ENCODE measurements around the gene ATG14.
"Not testable (repeated sequence)": the region's sequence is repeated elsewhere in the genome, so short reads cannot be mapped to it uniquely, and the experiment has no call there.

The ATG14 gene

GRCh38 chr14:55344582-55345163 is 67.0 kb downstream of the ATG14 start:
- CTCF ChIA-PET; H3K9me3 ChIP-seq (ENCODE audit: control insufficient read depth, insufficient read depth, low read depth, low read length); H3K27ac ChIP-seq (ENCODE audit: extremely low read depth, low read depth, low read length); H3K4me3 ChIP-seq (ENCODE audit: low read depth, low read length); H3K36me3 ChIP-seq (ENCODE audit: control insufficient read depth in 2 of 2, insufficient read depth in 1 of 2, low read length in 2 of 2); POLR2A ChIA-PET: not testable (repeated sequence)
- TF ChIP-seq ZFHX2 (tag by site-specific recombination; conservative IDR thresholded peaks at IDR 0.05) (peak; percentile 65), EGR2 (tag by site-specific recombination; IDR thresholded peaks at IDR 0.05; ENCODE audit: low read depth) (peak; percentile 79), ZIC2 (tag by site-specific recombination; IDR thresholded peaks at IDR 0.05) (peak; percentile 84)
- peaks cover 15% of the 10 kb centered on the region for H3K4me1 ChIP-seq (ENCODE audit: control insufficient read depth, insufficient read depth, low read length)

GRCh38 chr14:55341781-55342180 is 69.8 kb downstream of the ATG14 start:
- H3K27ac ChIP-seq (ENCODE audit: extremely low read depth, low read depth, low read length) = no peak overlapping the region
- H3K9me3 ChIP-seq (ENCODE audit: control insufficient read depth, insufficient read depth, low read depth, low read length) = no peaks in the 10 kb centered on the region
- ChIA-PET POLR2A (no interaction called here), CTCF (no interaction called here)
- H3K36me3 ChIP-seq (ENCODE audit: control insufficient read depth in 2 of 2, insufficient read depth in 1 of 2, low read length in 2 of 2) = peaks cover 0 to 4% of the 10 kb centered on the region in 2 experiments; a peak in 1 of 3 replicates
- peaks cover 11% of the 10 kb centered on the region for H3K4me1 ChIP-seq (ENCODE audit: control insufficient read depth, insufficient read depth, low read length)
- 0 out of 2 replicates have a peak, but pooled peaks have one; percentile 24 for TF ChIP-seq ZNF335 (tag by site-specific recombination; conservative IDR thresholded peaks at IDR 0.05)
- no peak for TF ChIP-seq OSR2 (tag by site-specific recombination; IDR thresholded peaks at IDR 0.05)
- no peak overlapping the region for H3K4me3 ChIP-seq (ENCODE audit: low read depth, low read length)

GRCh38 chr14:55340482-55340881 is 71.1 kb downstream of the ATG14 start:
- Histone ChIP-seq H3K4me3 (ENCODE audit: low read depth, low read length) (no peak overlapping the region), H3K9me3 (ENCODE audit: control insufficient read depth, insufficient read depth, low read depth, low read length) (no peaks in the 10 kb centered on the region), H3K4me1 (ENCODE audit: control insufficient read depth, insufficient read depth, low read length) (peaks cover 15% of the 10 kb centered on the region), H3K27ac (ENCODE audit: extremely low read depth, low read depth, low read length) (no peak overlapping the region), H3K36me3 (ENCODE audit: control insufficient read depth in 2 of 2, insufficient read depth in 1 of 2, low read length in 2 of 2) (peaks cover 0 to 4% of the 10 kb centered on the region in 2 experiments; a peak in 1 of 3 replicates)
- ChIA-PET CTCF (interaction anchor here (0.6 kb wide), 1 partner anchor 113 kb away, joined by 5 read pairs; no protein-coding TSS in a partner anchor), POLR2A (no interaction called here)
- no peak for TF ChIP-seq KLF7 (tag by site-specific recombination; IDR thresholded peaks at IDR 0.05; ENCODE audit: borderline replicate concordance)
- TF ChIP-seq ZNF777 (tag by site-specific recombination; IDR thresholded peaks at IDR 0.05; ENCODE audit: borderline replicate concordance) = no peak
- no peak for TF ChIP-seq ZNF221 (tag by site-specific recombination; IDR thresholded peaks at IDR 0.05; ENCODE audit: borderline replicate concordance)
- TF ChIP-seq SCRT1 (tag by site-specific recombination; IDR thresholded peaks at IDR 0.05; ENCODE audit: borderline replicate concordance) = no peak
- TF ChIP-seq HIC1 (tag by site-specific recombination; IDR thresholded peaks at IDR 0.05) = no peak
- no peak for TF ChIP-seq SP2 (tag by site-specific recombination; IDR thresholded peaks at IDR 0.05)
- no peak for TF ChIP-seq ZNF121 (tag by site-specific recombination; IDR thresholded peaks at IDR 0.05)
- no peak for TF ChIP-seq ZNF48 (tag by site-specific recombination; IDR thresholded peaks at IDR 0.05)
- TF ChIP-seq IKZF3 (tag by site-specific recombination; IDR thresholded peaks at IDR 0.05) = no peak
- no peak for TF ChIP-seq ZNF560 (tag by site-specific recombination; IDR thresholded peaks at IDR 0.05; ENCODE audit: borderline replicate concordance)
- TF ChIP-seq PRDM2 (tag by site-specific recombination; IDR thresholded peaks at IDR 0.05; ENCODE audit: borderline replicate concordance) = no peak
